Panc1 (cell line): Measurements from ENCODE around the gene HOXD3. TPM values are rescaled to one million over a fixed set of nuclear protein-coding genes. Genes with fewer than 3 reads are reported as not detected.

Experiments used
- ATAC-seq: fragments of 200-7000 bp; cut with Tn5 transposase; 2 replicates; pipeline ENCODE4 v1.9.1; 2020; ENCODE audit warnings: mild to moderate bottlenecking, moderate library complexity
- BruUV-seq: library from RNA; stranded (reverse); fragments of 400-500 nt; replicated peaks from 2 replicates; lab custom pipeline; 2021; lab: Mats Ljungman, UMichigan
- CTCF ChIA-PET: fragments of 300-600 bp; sonication (Branson Sonifier 250); formaldehyde crosslinking; loops from one replicate; lab custom pipeline; 2022; ENCODE audit warnings: antibody characterized with exemption; lab: Charles Lee
- POLR2A ChIA-PET: fragments of 300-600 bp; sonication (Branson Sonifier 250); formaldehyde crosslinking; loops from one replicate; lab custom pipeline; 2022; ENCODE audit warnings: antibody characterized with exemption; lab: Charles Lee
- DNase-seq: peaks from one replicate; pipeline ENCODE4 v3.0.0-alpha.2; 2010; ENCODE audit warnings: low read depth, low spot score
- H3K27ac ChIP-seq: 2 replicates; pipeline ENCODE4 v1.5.1; 2011; ENCODE audit warnings: mild to moderate bottlenecking, low read length, inconsistent platforms
- H3K27me3 ChIP-seq: fragments of 200-500 bp; sonication (Bioruptor generic); 2 replicates; pipeline ENCODE4 v1.6.0; 2014; ENCODE audit warnings: low read length, inconsistent platforms; ENCODE audit not compliant: control insufficient read depth, insufficient read depth
- H3K36me3 ChIP-seq: fragments of 200-500 bp; sonication (Bioruptor generic); 2 replicates; pipeline ENCODE4 v1.5.1; 2014; ENCODE audit warnings: inconsistent platforms, mild to moderate bottlenecking, low read length, moderate library complexity; ENCODE audit not compliant: control insufficient read depth, insufficient read depth
- H3K4me1 ChIP-seq: 2 replicates; pipeline ENCODE4 v1.5.1; 2011; ENCODE audit warnings: inconsistent platforms, mild to moderate bottlenecking, low read length, moderate library complexity; ENCODE audit not compliant: control insufficient read depth, insufficient read depth
- H3K4me3 ChIP-seq, 2 experiments: 2 replicates each; pipeline ENCODE4 v1.5.1; 2011 to 2012; ENCODE audit warnings: low read depth in 2 of 2, low read length in 2 of 2, mild to moderate bottlenecking in 2 of 2, inconsistent platforms in 1 of 2, moderate library complexity in 1 of 2
- H3K9me3 ChIP-seq: fragments of 200-500 bp; sonication (Bioruptor generic); 2 replicates; pipeline ENCODE4 v1.5.1; 2014; ENCODE audit warnings: low read depth, mild to moderate bottlenecking, inconsistent platforms, low read length, moderate library complexity; ENCODE audit not compliant: control insufficient read depth, insufficient read depth
- POLR2AphosphoS5 ChIP-seq: IDR thresholded peaks from 2 replicates; pipeline ENCODE4 v1.6.1; 2012; ENCODE audit warnings: mild to moderate bottlenecking, low read depth, low read length, moderate library complexity
- SIN3A ChIP-seq: IDR thresholded peaks from 2 replicates; pipeline ENCODE4 v1.6.1; 2012; ENCODE audit warnings: low read depth, mild to moderate bottlenecking, low read length, moderate library complexity, borderline replicate concordance; ENCODE audit not compliant: insufficient read depth
- TCF7L2 ChIP-seq: IDR thresholded peaks from 2 replicates; pipeline ENCODE4 v1.6.1; 2011; ENCODE audit warnings: mild to moderate bottlenecking, low read depth, low read length, inconsistent platforms
- in situ Hi-C: cut with HindIII; loops from 2 replicates; pipeline ENCODE4 v1.10.0; 2016; ENCODE audit warnings: low sequenced_read_pairs, low pct_unique_long_range_greater_than_20kb
- intact Hi-C: fragments of 100-400 bp; cut with micrococcal nuclease; formaldehyde crosslinking; loops from one replicate; pipeline ENCODE4 v1.10.0; 2022; ENCODE audit not compliant: unreplicated experiment
- total RNA-seq: library from RNA; stranded (reverse); gene quantifications from one replicate; pipeline ENCODE4 v1.2.1, GENCODE V29; 2021; ENCODE audit not compliant: unreplicated experiment
- TF ChIP-seq, protein P1 (sequence below), 2 experiments: IDR thresholded peaks; 2 replicates each; pipeline ENCODE4 v1.6.1; 2011 to 2012; ENCODE audit warnings: low read depth in 2 of 2, control low read depth in 1 of 2, low read length in 1 of 2, mild to moderate bottlenecking in 1 of 2, moderate library complexity in 1 of 2; ENCODE audit not compliant: insufficient read depth in 1 of 2
- TF ChIP-seq, protein P2 (sequence below): fragments of 450-650 bp; IDR thresholded peaks from 2 replicates; pipeline ENCODE4 v1.5.1; 2017; ENCODE audit warnings: mild to moderate bottlenecking

The HOXD3 gene
- total RNA-seq, 1 experiment from 2014 or later: 1.8 TPM

DNA sequence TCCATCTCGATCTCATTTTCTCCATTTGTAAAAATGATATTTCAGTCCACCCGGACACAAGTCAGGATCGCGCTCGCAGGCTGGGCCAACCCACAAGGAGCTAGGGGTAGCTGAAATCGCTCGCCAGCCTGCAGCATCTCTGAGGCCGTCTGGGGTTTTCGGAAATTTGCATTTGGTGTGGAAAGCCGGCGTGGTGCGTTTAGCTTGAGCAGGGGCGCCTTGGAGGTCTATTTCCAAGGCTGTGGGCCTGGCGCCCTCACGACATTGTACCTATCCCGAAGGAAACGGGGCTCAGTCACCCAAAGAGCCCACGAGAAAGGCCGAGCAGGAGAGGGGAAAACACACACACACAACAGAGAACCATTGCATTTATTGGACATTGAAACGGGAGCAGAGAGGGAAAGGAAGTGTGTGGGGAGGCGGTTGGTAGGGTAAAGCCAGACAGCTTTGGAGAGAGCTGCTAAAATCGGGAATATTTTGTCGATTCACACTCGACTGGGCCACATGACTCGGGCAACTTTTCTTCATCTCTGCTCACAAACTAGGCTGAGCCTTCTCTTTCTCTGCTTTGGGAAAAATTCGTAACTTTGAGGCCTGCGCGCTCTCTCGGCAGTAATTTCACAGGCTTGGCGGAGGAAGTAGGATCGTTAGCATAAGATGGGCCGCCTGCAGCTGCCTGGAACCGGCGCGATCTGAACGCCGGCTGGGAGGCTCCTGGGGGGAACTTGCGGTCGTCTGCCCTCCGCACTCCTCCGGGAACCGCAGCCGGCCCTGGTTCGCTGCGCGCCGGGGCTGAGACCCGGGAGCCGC lies 28.7 kb upstream of the HOXD3 start:
- no peaks in the 10 kb centered on the region for H3K36me3 ChIP-seq
- POLR2A ChIA-PET: no interaction called here
- CTCF ChIA-PET: interaction anchor here (0.6 kb wide), 2 partner anchors 63 to 425 kb away, joined by 3 to 6 read pairs; no protein-coding TSS in a partner anchor
- H3K9me3 ChIP-seq: no peaks in the 10 kb centered on the region
- intact Hi-C loops: loop anchor here (5.0 to 10.0 kb wide), 4 partner anchors 524 to 1034 kb away; no protein-coding TSS in a partner anchor
- DNase-seq: no peak
- BruUV-seq: no TSS peak
- no peak overlapping the region for H3K27ac ChIP-seq
- TF ChIP-seq TCF7L2 (no peak), POLR2AphosphoS5 (no peak), SIN3A (no peak)
- TF ChIP-seq, protein P1, sequence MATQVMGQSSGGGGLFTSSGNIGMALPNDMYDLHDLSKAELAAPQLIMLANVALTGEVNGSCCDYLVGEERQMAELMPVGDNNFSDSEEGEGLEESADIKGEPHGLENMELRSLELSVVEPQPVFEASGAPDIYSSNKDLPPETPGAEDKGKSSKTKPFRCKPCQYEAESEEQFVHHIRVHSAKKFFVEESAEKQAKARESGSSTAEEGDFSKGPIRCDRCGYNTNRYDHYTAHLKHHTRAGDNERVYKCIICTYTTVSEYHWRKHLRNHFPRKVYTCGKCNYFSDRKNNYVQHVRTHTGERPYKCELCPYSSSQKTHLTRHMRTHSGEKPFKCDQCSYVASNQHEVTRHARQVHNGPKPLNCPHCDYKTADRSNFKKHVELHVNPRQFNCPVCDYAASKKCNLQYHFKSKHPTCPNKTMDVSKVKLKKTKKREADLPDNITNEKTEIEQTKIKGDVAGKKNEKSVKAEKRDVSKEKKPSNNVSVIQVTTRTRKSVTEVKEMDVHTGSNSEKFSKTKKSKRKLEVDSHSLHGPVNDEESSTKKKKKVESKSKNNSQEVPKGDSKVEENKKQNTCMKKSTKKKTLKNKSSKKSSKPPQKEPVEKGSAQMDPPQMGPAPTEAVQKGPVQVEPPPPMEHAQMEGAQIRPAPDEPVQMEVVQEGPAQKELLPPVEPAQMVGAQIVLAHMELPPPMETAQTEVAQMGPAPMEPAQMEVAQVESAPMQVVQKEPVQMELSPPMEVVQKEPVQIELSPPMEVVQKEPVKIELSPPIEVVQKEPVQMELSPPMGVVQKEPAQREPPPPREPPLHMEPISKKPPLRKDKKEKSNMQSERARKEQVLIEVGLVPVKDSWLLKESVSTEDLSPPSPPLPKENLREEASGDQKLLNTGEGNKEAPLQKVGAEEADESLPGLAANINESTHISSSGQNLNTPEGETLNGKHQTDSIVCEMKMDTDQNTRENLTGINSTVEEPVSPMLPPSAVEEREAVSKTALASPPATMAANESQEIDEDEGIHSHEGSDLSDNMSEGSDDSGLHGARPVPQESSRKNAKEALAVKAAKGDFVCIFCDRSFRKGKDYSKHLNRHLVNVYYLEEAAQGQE (IDR thresholded peaks at IDR 0.05; ENCODE audit: insufficient read depth in 1 of 2, low read depth in 2 of 2, low read length in 1 of 2): no peak
- TF ChIP-seq, protein P2, sequence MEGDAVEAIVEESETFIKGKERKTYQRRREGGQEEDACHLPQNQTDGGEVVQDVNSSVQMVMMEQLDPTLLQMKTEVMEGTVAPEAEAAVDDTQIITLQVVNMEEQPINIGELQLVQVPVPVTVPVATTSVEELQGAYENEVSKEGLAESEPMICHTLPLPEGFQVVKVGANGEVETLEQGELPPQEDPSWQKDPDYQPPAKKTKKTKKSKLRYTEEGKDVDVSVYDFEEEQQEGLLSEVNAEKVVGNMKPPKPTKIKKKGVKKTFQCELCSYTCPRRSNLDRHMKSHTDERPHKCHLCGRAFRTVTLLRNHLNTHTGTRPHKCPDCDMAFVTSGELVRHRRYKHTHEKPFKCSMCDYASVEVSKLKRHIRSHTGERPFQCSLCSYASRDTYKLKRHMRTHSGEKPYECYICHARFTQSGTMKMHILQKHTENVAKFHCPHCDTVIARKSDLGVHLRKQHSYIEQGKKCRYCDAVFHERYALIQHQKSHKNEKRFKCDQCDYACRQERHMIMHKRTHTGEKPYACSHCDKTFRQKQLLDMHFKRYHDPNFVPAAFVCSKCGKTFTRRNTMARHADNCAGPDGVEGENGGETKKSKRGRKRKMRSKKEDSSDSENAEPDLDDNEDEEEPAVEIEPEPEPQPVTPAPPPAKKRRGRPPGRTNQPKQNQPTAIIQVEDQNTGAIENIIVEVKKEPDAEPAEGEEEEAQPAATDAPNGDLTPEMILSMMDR: no peak
- H3K4me1 ChIP-seq: peaks cover 13% of the 10 kb centered on the region
- ATAC-seq: no peak
- no peak overlapping the region for H3K4me3 ChIP-seq
- in situ Hi-C loops: no loop called here
- no peaks in the 10 kb centered on the region for H3K27me3 ChIP-seq

DNA sequence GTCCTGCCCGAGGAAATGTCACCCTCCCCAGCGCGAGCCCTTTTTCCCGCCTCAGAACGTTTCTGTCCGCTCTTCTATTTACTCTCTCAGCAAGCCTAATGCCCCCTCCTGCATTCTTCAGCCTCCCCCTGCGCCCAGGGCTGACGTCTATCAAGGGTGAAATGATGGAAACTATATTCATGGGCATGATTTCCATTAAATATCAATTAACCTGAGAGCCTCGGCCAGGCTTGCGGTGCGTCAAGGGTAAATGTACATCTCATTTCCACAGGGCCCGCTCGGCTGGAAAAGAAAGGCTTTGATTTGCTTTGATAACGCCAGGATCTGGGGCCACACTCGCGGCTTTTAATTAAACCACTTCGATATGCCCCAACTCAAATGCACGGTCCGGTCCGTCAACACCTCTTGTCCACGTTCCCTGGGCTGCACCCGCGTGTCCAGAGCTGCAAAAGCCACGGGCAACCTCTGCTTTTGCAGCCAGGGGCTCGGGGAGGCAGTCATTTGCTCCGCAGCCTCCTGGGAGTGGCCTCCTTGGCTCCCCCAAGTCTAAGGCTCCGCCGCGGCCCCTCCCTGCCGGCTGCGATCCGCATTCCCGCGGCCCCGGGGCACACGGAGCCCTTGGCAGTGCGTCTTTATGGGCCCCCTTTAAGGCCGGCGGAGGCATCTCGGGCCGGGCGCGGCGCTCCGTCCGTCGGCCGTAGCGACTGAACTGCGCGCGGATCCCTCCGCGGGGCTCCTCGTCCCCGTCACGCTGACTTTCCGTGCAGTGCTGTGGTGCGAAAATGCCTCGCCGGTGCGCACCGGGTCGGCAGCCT lies 27.9 kb upstream of the HOXD3 start, which contains the start of gene HOXD8:
Gene HOXD8 (plus strand): TSS at position 724 of the 815 bp plus-strand sequence. CDS start 662 bp downstream, outside the sequence.
- no peak within 1 kb of the TSS for H3K27ac ChIP-seq
- no peaks in the 10 kb centered on the region for H3K9me3 ChIP-seq
- no TSS peak for BruUV-seq
- ATAC-seq (no peak), DNase-seq (no peak)
- peaks cover 16% of the 10 kb centered on the region for H3K4me1 ChIP-seq
- TF ChIP-seq POLR2AphosphoS5: no peak
- no peak for TF ChIP-seq TCF7L2
- TF ChIP-seq, protein P1 (IDR thresholded peaks at IDR 0.05; ENCODE audit: insufficient read depth in 1 of 2, low read depth in 2 of 2, low read length in 1 of 2): no peak
- TF ChIP-seq, protein P2: no peak
- TF ChIP-seq SIN3A: no peak
- in situ Hi-C loops (no loop called here), intact Hi-C loops (loop anchor here (5.0 to 10.0 kb wide), 4 partner anchors 523 to 1033 kb away; no protein-coding TSS in a partner anchor)
- H3K4me3 ChIP-seq: peak within 1 kb of the TSS in 1 of 2 experiments; percentile 31; a peak in 1 of 4 replicates
- ChIA-PET POLR2A (no interaction called here), CTCF (no interaction called here)
- no peaks in the 10 kb centered on the region for H3K36me3 ChIP-seq
- no peaks in the 10 kb centered on the region for H3K27me3 ChIP-seq
